Measurements from ENCODE around the gene BLOC1S1.

Gene BLOC1S1

DNA sequence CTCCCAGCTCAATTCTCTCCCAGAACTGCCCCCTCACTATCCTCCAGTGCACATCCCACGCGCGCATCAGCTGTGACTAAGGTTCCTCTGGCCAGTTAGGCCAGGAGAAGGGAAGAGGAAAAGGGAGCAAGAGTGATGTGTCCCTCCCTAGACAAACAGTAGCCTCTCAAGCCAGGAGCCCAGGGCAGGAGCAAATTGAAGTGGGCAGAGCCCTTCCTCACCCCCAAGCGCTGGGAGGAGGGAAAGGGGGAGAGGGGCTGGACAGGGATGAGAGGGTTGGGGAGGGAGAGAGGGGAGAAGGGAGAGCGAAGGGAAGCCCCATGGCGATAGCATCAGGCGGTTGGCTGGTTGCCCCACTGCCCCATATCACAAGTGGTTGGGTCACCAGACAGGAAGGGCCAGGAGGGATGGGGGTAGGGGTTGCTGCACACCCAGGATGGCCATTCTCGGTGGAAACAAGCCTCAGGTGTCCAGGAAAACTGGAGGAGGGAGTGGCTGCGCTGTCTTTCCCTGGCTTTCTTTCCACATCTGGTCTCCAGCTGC is 11.9 kb downstream of the BLOC1S1 start:
- no peak for DNase-seq (ENCODE audit: low read depth, low spot score)

DNA sequence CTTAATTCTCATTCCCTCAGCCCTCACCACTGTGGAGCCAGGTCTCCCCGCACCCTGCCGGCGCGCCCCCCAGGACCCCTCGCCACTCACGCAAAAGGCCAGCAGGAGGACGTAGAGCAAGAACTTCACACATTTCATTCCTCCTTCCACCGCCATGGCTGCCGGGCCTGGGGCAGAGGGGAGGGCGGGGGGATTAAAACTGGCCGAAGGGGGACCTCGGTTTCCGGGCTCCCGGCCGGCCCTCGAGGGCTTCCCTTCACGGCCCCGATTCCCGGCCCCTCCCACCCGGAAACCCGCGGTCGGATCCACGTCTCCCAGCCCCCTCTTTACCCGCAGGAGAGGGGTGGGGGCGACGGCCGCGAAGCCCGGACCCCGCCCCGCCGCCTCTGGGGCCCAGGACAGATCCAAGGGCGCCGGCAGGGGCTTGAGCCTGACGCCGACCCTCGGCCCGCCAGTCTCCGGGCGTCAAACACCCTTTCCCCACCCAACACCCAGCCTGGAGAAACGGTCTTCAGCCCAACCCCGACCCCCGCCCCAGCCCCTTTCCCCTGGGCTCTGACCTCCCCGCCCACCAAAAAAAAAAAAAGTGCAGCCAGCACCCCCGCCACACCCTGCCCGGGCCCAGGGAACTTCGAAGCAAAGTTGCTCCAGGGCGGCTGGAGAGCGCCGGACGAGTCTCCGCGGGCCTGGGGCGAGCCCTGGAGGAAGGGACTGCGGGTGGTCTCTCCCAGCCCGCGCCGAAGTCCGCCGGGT is 12.5 kb downstream of the BLOC1S1 start:
- no peak for DNase-seq (ENCODE audit: low read depth, low spot score)

DNA sequence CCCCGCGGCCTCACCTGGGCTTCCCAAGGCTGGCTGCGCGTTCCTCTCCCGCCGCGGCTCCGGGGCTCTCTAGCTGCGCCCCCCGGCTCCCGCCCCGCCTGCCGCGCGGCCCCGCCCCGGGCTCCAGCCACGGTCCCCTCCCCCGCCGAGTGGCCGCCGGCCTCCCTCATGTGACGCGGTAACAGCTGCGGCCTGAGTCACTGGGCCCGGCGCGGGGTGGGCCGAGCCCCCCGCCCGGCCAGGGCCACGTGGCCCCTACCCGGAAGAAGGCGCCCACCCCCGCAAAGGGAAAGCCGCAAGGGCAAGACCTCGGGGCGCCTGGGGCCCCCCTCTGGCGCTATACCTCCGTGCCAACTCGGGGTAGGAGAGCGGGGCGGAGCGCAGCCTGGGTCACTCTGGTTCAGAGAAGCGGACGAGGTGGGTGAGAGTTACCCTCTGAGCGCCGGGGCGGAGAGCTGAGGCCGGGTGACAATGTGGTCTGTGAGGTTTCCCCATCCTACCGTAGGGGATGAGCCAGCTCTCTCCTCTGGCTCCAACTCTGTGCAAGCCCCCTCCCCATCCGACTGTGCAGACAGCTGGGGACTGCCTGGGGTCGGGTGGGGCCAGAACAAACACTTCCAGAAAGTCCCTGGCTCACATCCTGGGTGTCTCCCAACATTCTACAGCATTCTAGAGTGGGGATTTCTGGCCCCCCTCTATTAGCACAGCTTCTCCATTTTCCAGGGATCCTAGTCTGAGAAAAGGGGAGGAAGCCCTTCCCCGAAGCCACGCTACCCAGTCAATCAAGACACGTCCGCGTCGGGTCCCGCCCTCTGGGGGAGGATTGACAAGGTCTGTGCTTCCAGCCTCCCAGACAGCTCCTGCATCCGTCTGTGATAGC is 13.3 kb downstream of the BLOC1S1 start, which contains the start of gene CD63:
Gene CD63 (minus strand): TSS at position 71 of the 880 bp plus-strand sequence. CDS start 668 bp downstream, outside the sequence.
- peak; percentile 40 for DNase-seq (ENCODE audit: low read depth, low spot score)

- DNase-seq (ENCODE audit: low read depth, low spot score), result no peak
Measured at GRCh38 chr12:55729819-55730818, 14.3 kb downstream of the BLOC1S1 start.

- no peak for DNase-seq (ENCODE audit: low read depth, low spot score)
Measured at GRCh38 chr12:55732288-55732687, 16.4 kb downstream of the BLOC1S1 start.

DNA sequence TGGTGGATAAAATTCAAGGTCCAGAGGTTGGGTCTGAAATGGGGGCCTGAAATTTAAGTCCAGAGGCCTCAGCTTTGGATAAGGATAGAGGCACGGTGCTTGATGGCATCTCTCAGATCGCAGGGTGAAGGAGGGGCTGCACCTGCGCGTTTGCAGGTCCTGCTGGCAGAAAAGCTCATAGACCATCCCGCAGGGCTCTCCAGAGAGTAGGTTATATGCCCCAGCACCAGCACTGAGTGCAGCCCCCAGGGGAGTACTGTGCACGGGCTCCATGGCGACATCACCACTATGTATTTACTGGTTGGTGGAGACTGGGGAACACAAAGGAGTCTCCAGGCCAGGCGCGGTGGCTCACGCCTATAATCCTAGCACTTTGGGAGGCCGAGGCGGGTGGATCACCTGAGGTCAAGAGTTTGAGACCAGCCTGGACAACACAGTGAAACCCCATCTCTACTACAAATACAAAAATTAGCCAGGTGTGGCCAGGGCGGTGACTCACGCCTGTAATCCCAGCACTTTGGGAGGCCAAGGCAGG is 17.2 kb downstream of the BLOC1S1 start:
- no peak for DNase-seq (ENCODE audit: low read depth, low spot score)

DNA sequence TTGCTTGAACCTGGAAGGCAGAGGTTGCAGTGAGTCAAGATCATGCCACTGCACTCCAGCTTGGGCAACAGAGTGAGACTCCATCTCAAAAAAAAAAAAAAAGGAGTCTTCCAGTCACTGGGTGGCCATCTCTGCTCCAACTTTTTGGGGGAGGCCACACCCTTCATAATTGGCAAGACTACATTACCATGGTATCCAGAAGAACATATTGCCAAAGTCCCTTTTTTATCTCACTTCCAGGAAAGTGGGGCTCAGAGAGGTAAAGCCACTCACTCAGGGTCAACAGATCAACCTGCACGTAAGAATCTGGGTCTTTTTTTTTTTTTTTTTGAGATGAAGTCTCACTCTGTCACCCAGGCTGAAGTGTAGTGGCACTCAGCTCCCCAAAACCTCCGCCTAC is 18.0 kb downstream of the BLOC1S1 start:
- DNase-seq (ENCODE audit: low read depth, low spot score), result no peak

DNA sequence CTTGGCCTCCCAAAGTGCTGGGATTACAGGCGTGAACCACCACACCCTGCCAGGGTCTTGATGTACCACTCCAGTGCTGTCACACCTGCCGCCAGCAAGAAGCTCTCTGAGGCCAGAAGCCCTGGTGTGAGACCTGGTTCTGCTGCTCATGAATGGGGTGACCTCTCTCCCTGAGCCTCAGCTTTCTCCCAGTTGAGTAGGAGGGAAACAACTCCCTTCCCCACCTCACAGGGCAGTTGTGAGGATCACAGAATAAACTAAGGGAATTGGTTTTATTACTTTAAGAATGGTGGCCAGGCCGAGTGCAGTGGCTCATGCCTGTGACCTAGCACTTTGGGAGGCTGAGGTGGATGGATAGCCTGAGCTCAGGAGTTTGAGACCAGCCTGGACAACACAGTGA is 18.7 kb downstream of the BLOC1S1 start:
- no peak for DNase-seq (ENCODE audit: low read depth, low spot score)

DNA sequence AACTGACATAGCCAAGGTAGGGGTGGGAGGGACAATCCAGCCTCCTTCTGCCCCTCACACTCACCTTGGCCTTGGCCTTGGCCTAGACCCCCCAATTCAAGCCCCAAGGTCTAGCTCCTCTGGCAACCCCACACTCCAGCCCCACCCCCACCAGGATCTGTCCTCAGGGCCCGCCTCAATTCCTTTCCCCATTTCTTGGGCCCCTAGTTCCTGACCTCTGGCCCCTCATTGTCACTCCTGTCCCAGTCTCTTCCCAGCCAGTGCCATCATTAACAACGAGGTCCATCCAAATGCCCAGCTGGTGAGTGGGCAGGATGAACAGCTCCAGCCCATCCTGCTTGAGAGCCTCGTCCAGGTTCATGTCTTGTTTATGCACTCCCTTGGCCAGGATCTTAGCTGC is 20.2 kb downstream of the BLOC1S1 start:
- DNase-seq (ENCODE audit: low read depth, low spot score), result no peak

DNA sequence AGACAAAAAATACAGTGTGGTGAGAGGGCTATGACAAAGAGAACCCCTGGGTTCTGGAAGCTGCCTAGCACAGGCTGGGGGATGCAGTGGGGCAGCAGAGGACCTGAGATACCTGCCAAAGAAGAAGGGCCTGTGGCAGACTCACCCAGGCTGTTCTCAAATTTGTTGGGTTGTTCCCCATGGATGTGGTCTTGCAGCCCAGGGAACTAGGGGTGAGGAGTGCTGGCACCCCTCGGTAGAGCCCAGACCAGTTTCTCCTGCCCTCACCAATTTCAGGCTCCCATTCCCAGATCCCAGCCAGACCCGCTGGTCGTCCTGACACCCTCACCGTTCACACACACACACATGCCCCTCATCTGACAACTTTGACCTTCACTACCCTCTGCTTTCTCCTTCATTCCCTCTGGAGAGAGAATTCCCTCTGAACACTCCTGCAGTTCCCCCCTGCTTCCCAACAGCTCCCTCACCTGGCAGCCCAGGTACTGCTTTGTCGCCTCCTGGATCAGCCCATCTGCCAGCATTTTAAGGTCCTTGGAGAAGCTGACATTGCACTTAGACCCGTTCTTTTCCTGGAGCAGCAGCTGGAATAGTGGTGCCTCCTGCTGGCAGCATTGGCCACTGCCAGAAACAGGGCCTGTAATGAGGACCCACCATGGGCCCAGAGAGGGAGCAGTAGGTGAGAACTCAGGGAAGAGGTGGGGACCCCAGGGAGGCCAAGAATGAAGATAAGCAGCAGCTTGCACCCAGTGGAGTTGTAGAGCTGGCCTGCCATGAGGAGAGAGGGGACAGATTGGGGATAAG is 21.1 kb downstream of the BLOC1S1 start:
- DNase-seq (ENCODE audit: low read depth, low spot score), result no peak

DNA sequence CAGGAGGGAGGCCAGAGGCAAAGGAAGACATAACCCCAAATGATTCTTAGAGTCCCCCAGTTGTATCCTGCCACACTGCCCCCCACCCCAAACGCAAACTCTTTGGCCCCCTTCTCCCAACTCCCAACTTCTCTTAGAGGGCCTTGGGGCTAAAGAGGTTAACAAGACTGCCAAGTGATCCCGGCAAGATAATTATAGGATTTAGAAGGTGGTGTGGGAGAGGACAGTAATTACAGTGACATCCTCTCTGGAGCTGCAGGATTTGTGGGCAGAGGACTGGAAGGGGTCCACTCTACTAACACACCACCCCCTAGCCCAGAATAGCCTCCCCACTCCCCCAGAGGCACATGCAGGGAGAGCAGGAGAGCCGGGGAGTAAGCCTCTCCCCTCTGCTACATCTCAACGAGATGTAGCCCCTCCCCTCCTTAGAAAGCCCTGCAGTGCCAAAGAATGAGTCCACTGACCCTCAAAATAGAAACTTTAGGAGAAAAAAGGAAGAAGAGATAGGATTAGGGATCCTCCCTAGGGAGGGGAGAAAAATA is 21.8 kb downstream of the BLOC1S1 start:
- no peak for DNase-seq (ENCODE audit: low read depth, low spot score)

DNA sequence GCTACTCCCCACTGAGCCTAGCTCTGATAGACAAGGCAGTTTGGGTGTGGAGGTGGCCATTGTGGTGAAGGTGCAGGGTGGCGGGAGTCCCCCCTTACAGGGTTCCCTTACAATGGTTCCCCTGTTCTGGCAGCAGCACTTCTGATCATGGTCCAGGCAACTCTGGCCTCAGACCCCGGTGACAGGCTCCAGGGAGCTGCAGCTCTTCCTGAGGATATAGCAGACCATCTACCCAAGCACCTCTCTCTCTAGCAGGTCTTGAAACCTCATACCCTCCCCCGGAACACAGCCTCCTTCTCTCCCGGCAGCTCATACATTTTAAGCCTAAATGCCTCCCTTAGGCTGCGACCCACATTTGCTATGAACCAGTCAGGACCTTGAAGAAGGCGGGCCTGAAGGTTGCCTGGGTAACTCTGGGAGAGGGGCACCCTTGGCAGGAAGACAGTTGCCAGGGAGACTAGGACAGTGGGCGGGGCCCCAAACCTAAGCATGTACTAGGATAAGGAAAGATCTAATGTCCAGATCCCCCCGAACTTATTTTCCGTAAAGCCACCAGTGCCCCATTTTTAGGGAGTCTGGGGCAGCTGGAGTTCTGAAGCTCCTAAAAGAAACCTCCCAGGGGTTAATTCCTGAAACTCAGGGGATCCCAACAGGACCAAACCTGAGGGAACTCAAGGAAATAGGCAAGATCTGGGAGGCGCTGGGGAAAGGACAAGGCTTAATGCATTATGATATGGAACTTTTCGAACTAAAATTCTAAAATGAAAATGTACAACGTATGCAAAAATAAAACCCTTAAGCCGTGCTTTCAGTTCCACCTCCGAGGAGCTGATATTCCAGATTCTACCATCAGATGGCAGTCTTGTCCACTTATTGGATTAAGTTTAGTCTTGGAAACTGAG is 22.5 kb downstream of the BLOC1S1 start:
- peak; percentile 68 for DNase-seq (ENCODE audit: low read depth, low spot score)

DNA sequence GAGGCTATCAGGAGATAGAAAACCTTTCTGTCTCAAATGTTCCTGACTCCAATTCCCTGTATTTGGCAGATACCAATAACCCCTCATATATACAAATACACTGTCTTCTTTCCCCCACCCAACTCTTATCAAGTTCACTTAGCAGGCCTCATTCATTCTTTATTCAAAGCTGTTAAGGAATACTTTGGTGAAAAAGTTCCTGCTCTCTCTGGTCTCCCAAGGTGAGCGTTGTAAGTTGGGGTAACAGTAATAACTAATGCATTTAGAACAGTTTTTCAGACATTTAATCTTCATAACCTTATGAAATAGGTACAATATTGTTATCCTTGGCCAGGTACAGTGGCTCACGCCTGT is 23.2 kb downstream of the BLOC1S1 start:
- no peak for DNase-seq (ENCODE audit: low read depth, low spot score)

- no peak for DNase-seq (ENCODE audit: low read depth, low spot score)
Measured at GRCh38 chr12:55741931-55742680, 26.3 kb downstream of the BLOC1S1 start.

GRCh38 chr12:55742719-55743405 is 27.0 kb downstream of the BLOC1S1 start, which contains the start of gene GDF11:
GDF11 (plus strand) TSS chr12:55743122; CDS start chr12:55743317, 195 bp downstream.
- DNase-seq (ENCODE audit: low read depth, low spot score), result peak; percentile 44

- no peak for DNase-seq (ENCODE audit: low read depth, low spot score)
Measured at GRCh38 chr12:55743406-55744339, 27.8 kb downstream of the BLOC1S1 start.

Data from activated CD4-positive, CD25-positive, alpha-beta regulatory T cell treated with anti-CD3 and anti-CD28 coated beads, Interleukin-2, amount 50 U/mL, for 16 hours (primary cell).